Peyer's patch (tissue), 4 donors: ENCODE data around the gene HMOX2. TPM values are rescaled to one million over a fixed set of nuclear protein-coding genes. Genes with fewer than 3 reads are reported as not detected.
A peak's percentile ranks its signal among the peaks of the same experiment; 100 is the strongest.

Experiments used
- DNase-seq, 3 donors: peaks; one replicate each; pipeline ENCODE4 v3.0.0-alpha.2; 2017 to 2019
- H3K27ac ChIP-seq, 4 donors: fragments of 200-600 bp; sonication (generic); one replicate each; pipeline ENCODE4 v1.5.1; 2016 to 2019
- H3K27me3 ChIP-seq, 2 donors: fragments of 200-600 bp; sonication (generic); one replicate each; pipeline ENCODE4 v1.5.1; 2019
- H3K36me3 ChIP-seq, 3 donors: fragments of 200-600 bp; sonication (generic); one replicate each; pipeline ENCODE4 v1.5.1; 2016 to 2019
- H3K4me1 ChIP-seq, 4 donors: fragments of 200-600 bp; sonication (generic); one replicate each; pipeline ENCODE4 v1.5.1; 2016 to 2019
- H3K4me3 ChIP-seq, 4 donors: fragments of 200-600 bp; sonication (generic); 1 replicate in 3 of 4; 2 replicates in 1 of 4; pipeline ENCODE4 v1.5.1; 2016 to 2019; ENCODE audit warnings: mild to moderate bottlenecking in 1 of 4
- H3K9me3 ChIP-seq, 4 donors: fragments of 200-600 bp; sonication (generic); one replicate each; pipeline ENCODE4 v1.5.1; 2016 to 2019; ENCODE audit warnings: mild to moderate bottlenecking in 1 of 4
- POLR2A ChIP-seq, 2 donors: fragments of 450-650 bp; IDR thresholded peaks; one replicate each; pipeline ENCODE4 v1.5.1; 2017; ENCODE audit warnings: antibody characterized with exemption in 2 of 2, mild to moderate bottlenecking in 2 of 2, moderate library complexity in 2 of 2
- total RNA-seq, 4 donors: library from RNA; depleted of rRNA; stranded (reverse); fragments of >200 nt; gene quantifications; one replicate each; pipeline ENCODE4 v1.1.0, GENCODE V29; 2016
- TF ChIP-seq, protein P1 (sequence below), 6 experiments: fragments of 450-650 bp in 4 of 6; fragments of 200-600 bp in 2 of 6; sonication (generic) in 1 of 6; IDR thresholded peaks; one replicate each; pipeline ENCODE4 v1.5.1; 2017 to 2019; ENCODE audit warnings: antibody characterized with exemption in 6 of 6, mild to moderate bottlenecking in 3 of 6, moderate library complexity in 1 of 6

The HMOX2 gene
- total RNA-seq, 4 donors from 2014 or later, result 37.1 to 64.8 (median 61.1) TPM

DNA sequence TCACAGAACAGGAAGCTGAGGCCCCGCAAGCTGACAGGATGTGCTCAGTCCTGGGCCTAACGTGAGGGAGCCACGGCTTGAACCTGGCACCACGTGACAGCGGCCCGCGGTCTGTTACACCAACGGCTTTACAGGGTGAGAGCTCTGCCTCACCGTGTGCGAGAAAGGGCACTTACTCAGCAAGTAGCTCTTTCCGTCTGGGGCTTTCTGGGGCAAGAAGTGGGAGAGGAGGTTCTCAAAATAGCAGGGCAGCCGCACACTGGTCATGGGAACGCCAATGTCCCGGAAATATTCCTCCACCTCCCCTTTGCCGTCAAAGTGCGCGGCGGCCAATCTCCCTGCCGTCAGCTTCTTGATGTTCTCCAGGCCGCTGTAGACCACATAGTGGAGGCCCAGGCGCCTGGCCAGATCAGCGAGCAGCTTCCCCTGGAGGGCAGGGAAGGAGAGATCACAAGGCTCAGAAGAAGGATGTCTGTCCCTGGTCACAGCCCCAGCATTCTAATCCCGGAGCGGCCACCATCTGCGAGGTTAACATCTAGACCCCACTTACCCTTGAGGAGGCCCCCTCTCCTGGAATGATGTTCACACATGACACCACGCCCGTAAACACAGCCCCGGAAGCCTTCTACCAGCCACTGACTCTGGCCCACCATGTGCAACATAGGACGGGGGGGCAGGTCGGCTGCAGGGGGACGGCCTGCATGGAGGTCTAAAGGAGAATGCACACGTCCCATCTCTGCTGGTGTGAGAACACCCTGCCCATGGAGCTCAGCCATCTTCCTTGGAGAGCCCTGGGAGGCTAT lies 10.0 kb upstream of the HMOX2 start:
- Histone ChIP-seq H3K27ac (peak overlapping the region; percentile 17 to 45 (median 30)), H3K36me3 (peaks cover 0 to 48% (median 0%) of the 10 kb centered on the region in 3 donors), H3K27me3 (no peaks in the 10 kb centered on the region), H3K9me3 (no peaks in the 10 kb centered on the region), H3K4me3 (no peak overlapping the region), H3K4me1 (no peaks in the 10 kb centered on the region)
- peak in 2 of 3 donors; percentile 53 to 75 for DNase-seq
- TF ChIP-seq, protein P1, sequence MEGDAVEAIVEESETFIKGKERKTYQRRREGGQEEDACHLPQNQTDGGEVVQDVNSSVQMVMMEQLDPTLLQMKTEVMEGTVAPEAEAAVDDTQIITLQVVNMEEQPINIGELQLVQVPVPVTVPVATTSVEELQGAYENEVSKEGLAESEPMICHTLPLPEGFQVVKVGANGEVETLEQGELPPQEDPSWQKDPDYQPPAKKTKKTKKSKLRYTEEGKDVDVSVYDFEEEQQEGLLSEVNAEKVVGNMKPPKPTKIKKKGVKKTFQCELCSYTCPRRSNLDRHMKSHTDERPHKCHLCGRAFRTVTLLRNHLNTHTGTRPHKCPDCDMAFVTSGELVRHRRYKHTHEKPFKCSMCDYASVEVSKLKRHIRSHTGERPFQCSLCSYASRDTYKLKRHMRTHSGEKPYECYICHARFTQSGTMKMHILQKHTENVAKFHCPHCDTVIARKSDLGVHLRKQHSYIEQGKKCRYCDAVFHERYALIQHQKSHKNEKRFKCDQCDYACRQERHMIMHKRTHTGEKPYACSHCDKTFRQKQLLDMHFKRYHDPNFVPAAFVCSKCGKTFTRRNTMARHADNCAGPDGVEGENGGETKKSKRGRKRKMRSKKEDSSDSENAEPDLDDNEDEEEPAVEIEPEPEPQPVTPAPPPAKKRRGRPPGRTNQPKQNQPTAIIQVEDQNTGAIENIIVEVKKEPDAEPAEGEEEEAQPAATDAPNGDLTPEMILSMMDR (IDR thresholded peaks at IDR 0.05), result no peak
- no peak for TF ChIP-seq POLR2A (IDR thresholded peaks at IDR 0.05)

DNA sequence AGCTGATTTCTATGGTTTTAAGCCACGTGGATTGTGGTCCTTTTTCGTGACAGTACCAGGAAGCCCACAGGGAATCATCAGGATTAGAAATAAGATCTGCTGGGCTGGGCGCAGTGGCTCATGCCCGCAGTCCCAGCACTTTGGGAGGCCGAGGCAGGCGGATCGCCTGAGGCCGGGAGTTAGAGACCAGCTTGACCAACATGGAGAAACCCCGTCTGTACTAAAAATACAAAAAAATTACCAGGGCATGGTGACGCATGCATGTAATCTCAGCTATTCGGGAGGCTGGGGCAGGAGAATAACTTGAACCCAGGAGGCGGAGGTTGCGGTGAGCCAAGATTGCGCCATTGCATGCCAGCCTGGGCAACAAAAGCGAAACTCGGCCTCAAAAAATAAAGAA lies 8.3 kb upstream of the HMOX2 start:
- no peak overlapping the region for H3K27ac ChIP-seq
- TF ChIP-seq, protein P1 (IDR thresholded peaks at IDR 0.05), result no peak
- TF ChIP-seq POLR2A (IDR thresholded peaks at IDR 0.05), result no peak
- no peaks in the 10 kb centered on the region for H3K4me1 ChIP-seq
- H3K27me3 ChIP-seq, result no peaks in the 10 kb centered on the region
- H3K9me3 ChIP-seq, result no peaks in the 10 kb centered on the region
- H3K36me3 ChIP-seq, result peaks cover 0 to 48% (median 0%) of the 10 kb centered on the region in 3 donors
- H3K4me3 ChIP-seq, result no peak overlapping the region
- DNase-seq, result no peak

DNA sequence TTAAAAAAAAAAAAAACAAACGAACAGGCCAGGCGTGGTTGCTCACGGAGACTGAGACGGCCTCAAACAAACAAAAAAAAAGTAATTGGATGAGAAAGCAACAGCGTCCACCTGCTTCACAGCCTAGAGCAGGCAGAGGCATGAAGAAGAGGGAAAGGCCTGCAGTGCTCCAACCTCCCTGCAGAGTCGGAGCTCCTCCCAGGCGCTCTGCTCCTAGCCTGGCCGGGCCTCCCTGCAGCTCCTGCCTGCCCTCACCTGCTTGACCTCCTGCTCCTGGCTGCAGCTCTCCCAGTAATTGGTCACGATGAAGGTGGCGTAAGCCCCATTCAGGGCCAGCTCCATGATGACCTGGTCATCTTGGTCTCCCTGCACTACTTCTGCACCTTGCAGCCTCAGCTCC lies 7.2 kb upstream of the HMOX2 start:
- TF ChIP-seq, protein P1 (IDR thresholded peaks at IDR 0.05), result no peak
- TF ChIP-seq POLR2A (IDR thresholded peaks at IDR 0.05), result no peak
- no peak overlapping the region for H3K4me3 ChIP-seq
- no peaks in the 10 kb centered on the region for H3K9me3 ChIP-seq
- no peak overlapping the region for H3K27ac ChIP-seq
- H3K4me1 ChIP-seq, result peaks cover 0 to 3% (median 0%) of the 10 kb centered on the region in 4 donors
- H3K27me3 ChIP-seq, result no peaks in the 10 kb centered on the region
- no peak for DNase-seq
- peaks cover 0 to 38% (median 0%) of the 10 kb centered on the region in 3 donors for H3K36me3 ChIP-seq

DNA sequence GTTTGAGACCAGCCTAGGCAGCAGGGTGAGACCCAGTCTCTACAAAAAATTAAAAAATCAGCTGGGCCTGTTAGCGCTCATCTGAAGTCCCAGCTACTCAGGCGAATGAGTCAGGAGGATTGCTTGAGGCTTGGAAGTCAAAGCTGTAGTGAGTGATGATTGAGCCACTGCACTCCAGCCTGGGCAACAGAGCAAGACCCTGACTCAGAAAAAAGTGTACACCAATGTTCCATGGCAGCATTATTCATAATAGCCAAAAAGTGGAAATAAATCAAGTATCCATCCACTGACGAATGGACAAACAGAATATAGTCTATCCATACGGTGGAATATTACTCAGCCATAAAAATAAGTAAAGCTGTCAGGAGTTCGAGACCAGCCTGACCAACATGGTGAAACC lies 4.3 kb upstream of the HMOX2 start:
- Histone ChIP-seq H3K27ac (no peak overlapping the region), H3K27me3 (no peaks in the 10 kb centered on the region), H3K4me1 (peaks cover 6 to 13% (median 8%) of the 10 kb centered on the region in 4 donors), H3K36me3 (peaks cover 0 to 16% (median 0%) of the 10 kb centered on the region in 3 donors), H3K9me3 (no peaks in the 10 kb centered on the region), H3K4me3 (no peak overlapping the region)
- TF ChIP-seq, protein P1 (IDR thresholded peaks at IDR 0.05), result no peak
- no peak for TF ChIP-seq POLR2A (IDR thresholded peaks at IDR 0.05)
- DNase-seq, result no peak

DNA sequence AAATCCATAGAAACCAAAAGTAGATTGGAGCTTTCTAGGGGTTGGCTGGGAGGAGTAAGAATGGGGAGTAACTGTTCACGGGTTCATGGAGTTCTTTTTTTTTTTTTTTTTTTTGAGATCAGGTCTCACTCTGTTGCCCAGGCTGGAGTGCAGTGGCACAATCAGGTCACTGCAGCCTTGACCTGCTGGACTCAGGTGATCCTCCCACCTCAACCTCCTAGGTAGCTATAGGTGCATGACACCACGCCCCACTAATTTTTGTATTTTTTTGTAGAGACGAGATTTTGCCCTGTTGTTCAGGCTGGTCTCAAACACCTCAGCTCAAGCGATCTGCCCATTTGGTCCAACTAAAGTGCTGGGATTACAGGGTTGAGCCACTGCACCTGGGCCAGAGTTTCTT lies 3.3 kb upstream of the HMOX2 start:
- TF ChIP-seq, protein P1 (IDR thresholded peaks at IDR 0.05), result no peak
- TF ChIP-seq POLR2A (IDR thresholded peaks at IDR 0.05), result no peak
- Histone ChIP-seq H3K36me3 (peaks cover 0 to 11% (median 0%) of the 10 kb centered on the region in 3 donors), H3K27me3 (no peaks in the 10 kb centered on the region), H3K4me1 (peaks cover 6 to 20% (median 8%) of the 10 kb centered on the region in 4 donors), H3K4me3 (no peak overlapping the region), H3K27ac (no peak overlapping the region), H3K9me3 (no peaks in the 10 kb centered on the region)
- no peak for DNase-seq
